A549 (cell line): ENCODE data around the gene PYROXD2.

ENCODE experiments used
- CHD2 ChIP-seq: fragments of 150-350 bp; IDR thresholded peaks from 2 replicates; pipeline ENCODE4 v1.6.1; 2014; ENCODE audit warnings: low read length; ENCODE audit not compliant: partially characterized antibody
- EP300 ChIP-seq, 2 experiments: fragments of >200 bp; sonication (Bioruptor Twin); formaldehyde crosslinking; IDR thresholded peaks; 2 replicates in 1 of 2; 3 replicates in 1 of 2; pipeline ENCODE4 v1.6.1; 2016 to 2017
- JUN ChIP-seq, 2 experiments: fragments of >200 bp; sonication (Bioruptor Twin); formaldehyde crosslinking; IDR thresholded peaks; 2 replicates in 1 of 2; 3 replicates in 1 of 2; pipeline ENCODE4 v1.6.1; 2016 to 2017
- MAFK ChIP-seq: fragments of 450-650 bp; IDR thresholded peaks from 2 replicates; pipeline ENCODE4 v1.6.1; 2014; ENCODE audit not compliant: partially characterized antibody
- POLR2A ChIP-seq: IDR thresholded peaks from 2 replicates; pipeline ENCODE4 v1.6.1; 2012; ENCODE audit warnings: mild to moderate bottlenecking, low read length
- REST ChIP-seq: fragments of 200-600 bp; sonication (generic); IDR thresholded peaks from 2 replicates; pipeline ENCODE4 v1.6.1; 2016; ENCODE audit warnings: antibody characterized with exemption, mild to moderate bottlenecking, moderate library complexity
- RFX5 ChIP-seq: fragments of 450-650 bp; IDR thresholded peaks from 2 replicates; pipeline ENCODE4 v1.7.1; 2014; ENCODE audit warnings: antibody characterized with exemption, mild to moderate bottlenecking, moderate library complexity
- RNF2 ChIP-seq: fragments of 200-600 bp; sonication (generic); IDR thresholded peaks from 2 replicates; pipeline ENCODE4 v1.6.1; 2016; ENCODE audit warnings: low read depth, mild to moderate bottlenecking, antibody characterized with exemption, moderate library complexity, borderline replicate concordance
- USF2 ChIP-seq: fragments of 450-650 bp; IDR thresholded peaks from 2 replicates; pipeline ENCODE4 v1.6.1; 2014; ENCODE audit warnings: antibody characterized with exemption
- ZFP36 ChIP-seq: fragments of 450-650 bp; IDR thresholded peaks from 2 replicates; pipeline ENCODE4 v1.6.1; 2014; ENCODE audit warnings: borderline replicate concordance; ENCODE audit not compliant: partially characterized antibody
- TF ChIP-seq, protein P1 (sequence below): fragments of >200 bp; sonication (Bioruptor Twin); formaldehyde crosslinking; IDR thresholded peaks from 3 replicates; pipeline ENCODE4 v1.5.1; 2016
- TF ChIP-seq, protein P2 (sequence below): IDR thresholded peaks from 2 replicates; pipeline ENCODE4 v1.6.1; 2012

DNA sequence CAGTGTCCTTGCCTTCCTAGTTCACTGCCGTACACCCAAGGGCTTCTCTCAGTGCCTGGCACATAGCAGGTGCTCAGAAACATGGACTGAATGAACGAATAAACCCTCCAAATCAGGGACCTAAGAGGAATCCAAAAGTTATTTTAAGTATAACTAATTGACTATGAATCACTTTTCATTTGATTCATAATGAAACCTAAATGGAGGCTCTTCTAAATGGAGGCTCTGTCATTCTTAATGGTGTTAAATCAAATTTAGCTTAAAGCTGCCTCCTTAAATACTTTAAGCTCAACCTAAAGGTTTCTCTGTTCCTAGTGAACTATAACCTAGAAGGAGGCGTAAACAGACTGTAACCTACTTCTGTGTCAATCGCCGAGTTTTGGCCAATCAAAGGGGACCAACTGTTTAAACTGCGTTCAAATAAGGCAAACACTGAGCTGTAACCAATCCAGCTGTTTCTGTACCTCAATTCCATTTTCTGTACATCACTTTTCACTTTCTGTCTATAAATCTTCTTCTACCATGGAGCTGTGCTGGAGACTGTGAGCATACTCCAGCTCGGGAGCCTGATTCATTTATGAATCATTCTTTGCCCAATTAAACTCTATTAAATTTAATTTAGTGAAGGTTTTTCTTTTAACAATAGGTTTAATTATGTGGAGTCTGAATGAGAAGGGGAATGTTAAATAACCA, 11.0 kb downstream of the PYROXD2 start:
- TF ChIP-seq MAFK (no peak), REST (no peak), POLR2A (no peak), EP300 (IDR thresholded peaks at IDR 0.05) (no peak), JUN (IDR thresholded peaks at IDR 0.05) (no peak), USF2 (no peak), RFX5 (no peak), RNF2 (no peak), ZFP36 (no peak), CHD2 (no peak)
- TF ChIP-seq, protein P1, sequence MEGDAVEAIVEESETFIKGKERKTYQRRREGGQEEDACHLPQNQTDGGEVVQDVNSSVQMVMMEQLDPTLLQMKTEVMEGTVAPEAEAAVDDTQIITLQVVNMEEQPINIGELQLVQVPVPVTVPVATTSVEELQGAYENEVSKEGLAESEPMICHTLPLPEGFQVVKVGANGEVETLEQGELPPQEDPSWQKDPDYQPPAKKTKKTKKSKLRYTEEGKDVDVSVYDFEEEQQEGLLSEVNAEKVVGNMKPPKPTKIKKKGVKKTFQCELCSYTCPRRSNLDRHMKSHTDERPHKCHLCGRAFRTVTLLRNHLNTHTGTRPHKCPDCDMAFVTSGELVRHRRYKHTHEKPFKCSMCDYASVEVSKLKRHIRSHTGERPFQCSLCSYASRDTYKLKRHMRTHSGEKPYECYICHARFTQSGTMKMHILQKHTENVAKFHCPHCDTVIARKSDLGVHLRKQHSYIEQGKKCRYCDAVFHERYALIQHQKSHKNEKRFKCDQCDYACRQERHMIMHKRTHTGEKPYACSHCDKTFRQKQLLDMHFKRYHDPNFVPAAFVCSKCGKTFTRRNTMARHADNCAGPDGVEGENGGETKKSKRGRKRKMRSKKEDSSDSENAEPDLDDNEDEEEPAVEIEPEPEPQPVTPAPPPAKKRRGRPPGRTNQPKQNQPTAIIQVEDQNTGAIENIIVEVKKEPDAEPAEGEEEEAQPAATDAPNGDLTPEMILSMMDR: no peak
- TF ChIP-seq, protein P2, sequence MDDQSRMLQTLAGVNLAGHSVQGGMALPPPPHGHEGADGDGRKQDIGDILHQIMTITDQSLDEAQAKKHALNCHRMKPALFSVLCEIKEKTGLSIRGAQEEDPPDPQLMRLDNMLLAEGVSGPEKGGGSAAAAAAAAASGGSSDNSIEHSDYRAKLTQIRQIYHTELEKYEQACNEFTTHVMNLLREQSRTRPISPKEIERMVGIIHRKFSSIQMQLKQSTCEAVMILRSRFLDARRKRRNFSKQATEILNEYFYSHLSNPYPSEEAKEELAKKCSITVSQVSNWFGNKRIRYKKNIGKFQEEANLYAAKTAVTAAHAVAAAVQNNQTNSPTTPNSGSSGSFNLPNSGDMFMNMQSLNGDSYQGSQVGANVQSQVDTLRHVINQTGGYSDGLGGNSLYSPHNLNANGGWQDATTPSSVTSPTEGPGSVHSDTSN: no peak
